Measurements from ENCODE around the gene GDPD5. TPM values are rescaled to one million over a fixed set of nuclear protein-coding genes. Genes with fewer than 3 reads are reported as not detected.

The GDPD5 gene
- total RNA-seq, 1 experiment from 2014 or later = 109 TPM

DNA sequence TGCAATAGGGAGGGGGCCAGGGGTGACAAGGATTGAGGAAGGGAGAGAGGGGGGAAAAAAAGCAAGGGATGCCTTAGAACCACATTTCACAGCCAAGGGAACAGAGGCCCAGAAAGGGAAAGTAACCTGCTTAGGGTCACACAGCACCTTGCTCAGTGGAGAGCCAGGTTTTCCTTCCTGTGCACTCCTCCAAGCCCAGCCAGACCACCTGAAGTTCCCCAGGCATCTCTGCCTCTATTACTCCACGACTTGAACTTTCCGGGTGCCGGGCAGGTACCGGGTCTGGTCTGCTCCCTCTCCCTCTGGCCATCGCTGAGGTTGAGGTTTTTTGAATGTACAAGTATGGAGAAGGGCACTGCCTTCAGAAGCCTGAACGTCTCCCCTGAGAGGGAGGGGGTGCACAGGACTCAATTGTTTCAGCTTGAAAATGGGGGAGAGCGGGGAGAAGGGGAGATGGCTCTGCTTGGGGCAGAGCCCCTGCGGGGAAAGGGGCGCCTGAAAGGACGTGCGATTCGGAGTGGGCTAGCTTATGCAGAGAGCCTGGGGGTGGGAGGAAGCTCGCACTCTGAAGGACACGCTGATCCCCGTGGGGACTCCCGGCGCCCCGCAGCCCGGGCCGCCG, 35.8 kb upstream of the GDPD5 start:
- in situ Hi-C loops (cut with HindIII; ENCODE audit: low pct_unique_long_range_greater_than_20kb, low sequenced_read_pairs) = no loop called here
- DNase-seq (ENCODE audit: low read depth, low spot score) = no peak

DNA sequence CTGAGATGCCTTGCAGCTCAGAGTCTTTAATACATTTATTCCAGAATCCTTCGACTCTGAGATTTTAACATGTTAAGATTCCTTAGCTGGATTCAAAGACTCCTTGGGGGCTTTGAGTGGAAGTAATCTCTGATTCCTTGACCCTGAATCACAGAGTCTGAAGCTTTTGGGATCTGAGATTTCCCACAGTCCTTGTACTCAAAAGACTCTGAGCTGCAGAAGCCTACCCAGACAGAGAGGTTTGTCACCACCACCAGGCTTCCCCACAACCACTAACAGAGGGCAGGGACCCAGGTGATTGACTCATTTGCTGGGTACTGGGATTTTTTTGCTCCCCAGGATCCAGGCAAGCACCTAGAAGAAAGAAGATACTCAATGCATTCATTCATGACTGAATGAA, 34.9 kb upstream of the GDPD5 start:
- no peak for DNase-seq (ENCODE audit: low read depth, low spot score)
- in situ Hi-C loops (cut with HindIII; ENCODE audit: low pct_unique_long_range_greater_than_20kb, low sequenced_read_pairs) = no loop called here

DNA sequence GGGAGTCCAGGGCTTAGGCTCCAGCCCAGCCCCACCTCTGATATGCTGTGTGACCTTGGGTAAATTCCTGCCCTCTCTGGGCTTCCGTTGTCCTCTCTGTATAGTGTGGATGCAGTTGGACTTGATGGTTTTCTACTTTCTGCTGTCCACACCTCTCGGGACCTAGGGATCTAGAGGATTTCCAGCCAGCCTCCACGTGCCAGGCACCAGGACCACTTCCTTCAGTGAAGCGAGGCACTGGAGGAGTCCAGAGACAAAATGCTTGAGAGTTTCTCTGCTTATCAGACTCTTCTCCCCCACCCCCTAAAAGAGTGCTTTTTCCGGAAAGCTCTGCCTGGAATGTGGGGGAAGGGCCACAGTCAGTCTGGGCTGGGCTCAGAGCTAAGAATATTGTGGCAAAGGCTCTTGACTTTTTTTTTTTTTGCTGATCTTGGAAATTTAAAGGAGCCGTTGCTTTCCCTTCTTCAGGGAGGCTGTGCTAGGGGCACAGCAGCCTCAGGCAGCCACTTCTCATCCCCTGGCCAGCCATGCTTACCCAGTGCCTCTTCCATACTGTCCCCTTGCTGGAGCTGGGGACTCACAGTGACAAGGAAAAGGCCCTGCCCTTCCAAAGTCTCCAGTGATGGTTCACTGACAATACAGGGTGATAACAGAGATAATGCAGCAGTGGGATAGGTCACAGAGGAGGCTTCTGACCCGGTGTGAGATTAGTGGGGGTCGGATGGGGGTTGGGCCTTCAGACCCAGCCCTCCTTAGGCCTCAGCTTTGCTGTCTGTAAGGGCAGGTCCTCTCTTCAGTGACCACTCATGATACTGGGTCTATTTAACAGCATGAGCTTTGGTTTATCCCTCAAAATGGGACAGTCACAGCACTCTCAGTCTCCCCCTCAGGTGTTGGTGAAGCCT, 33.5 kb upstream of the GDPD5 start:
- DNase-seq (ENCODE audit: low read depth, low spot score) = no peak
- in situ Hi-C loops (cut with HindIII; ENCODE audit: low pct_unique_long_range_greater_than_20kb, low sequenced_read_pairs) = no loop called here

DNA sequence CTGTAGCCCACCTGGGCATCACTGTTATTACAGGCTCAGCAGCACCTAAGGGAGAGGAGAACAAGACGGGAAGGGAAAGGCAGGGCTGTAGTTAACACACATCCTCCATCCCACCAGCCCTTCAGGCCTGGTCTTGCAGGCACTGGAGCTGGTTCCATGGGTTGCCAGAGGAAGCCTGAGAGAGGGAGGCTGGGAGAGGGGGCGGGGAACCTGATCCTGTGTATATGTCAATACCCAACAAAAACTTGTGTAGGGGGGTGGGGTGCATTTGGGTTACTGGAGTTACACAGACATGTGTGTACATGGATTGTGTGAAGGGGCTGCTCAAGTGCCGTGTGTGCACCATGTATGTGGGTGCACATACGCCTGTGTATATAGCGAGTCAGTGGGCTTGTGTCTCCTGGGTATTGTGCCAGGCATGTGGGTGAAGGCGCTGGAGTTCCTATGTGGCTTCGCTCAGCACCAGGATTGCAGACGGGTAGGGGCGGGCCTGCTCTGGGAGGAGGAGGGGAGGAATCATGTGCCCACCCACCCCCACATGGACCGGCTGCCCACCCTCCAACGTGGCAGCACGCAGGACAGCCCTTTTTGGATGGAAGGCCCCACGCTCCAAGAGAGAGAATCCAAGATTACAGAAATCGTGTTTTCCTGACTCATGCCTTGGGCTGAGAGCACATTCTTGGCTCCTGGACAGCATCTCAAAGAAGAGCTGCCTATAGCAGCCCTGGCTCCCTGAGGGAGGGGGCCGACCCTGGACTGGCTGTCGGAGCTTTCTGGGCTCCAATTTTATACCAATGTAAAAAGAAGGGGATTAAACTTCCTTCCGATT, 32.1 kb upstream of the GDPD5 start:
- in situ Hi-C loops (cut with HindIII; ENCODE audit: low pct_unique_long_range_greater_than_20kb, low sequenced_read_pairs) = no loop called here
- no peak for DNase-seq (ENCODE audit: low read depth, low spot score)

DNA sequence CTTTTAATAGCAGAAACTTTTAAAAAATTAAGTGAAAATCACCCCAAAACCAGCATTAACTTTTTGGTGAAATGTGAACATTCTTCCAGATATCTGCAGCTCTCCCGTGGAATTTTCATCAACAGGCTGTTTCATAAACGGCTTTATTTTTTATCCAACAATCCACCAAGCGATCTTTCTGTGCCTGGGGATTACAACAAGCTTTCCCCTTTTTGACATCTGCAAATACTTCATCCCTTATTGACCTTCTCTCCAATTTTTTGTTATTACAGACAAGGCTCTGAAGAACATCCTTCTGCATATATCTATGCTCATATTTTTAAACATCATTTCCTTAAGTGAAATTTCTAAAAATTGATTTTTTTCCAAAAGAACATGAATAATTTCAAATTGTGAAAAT, 30.5 kb upstream of the GDPD5 start:
- no peak for DNase-seq (ENCODE audit: low read depth, low spot score)
- in situ Hi-C loops (cut with HindIII; ENCODE audit: low pct_unique_long_range_greater_than_20kb, low sequenced_read_pairs) = no loop called here

DNA sequence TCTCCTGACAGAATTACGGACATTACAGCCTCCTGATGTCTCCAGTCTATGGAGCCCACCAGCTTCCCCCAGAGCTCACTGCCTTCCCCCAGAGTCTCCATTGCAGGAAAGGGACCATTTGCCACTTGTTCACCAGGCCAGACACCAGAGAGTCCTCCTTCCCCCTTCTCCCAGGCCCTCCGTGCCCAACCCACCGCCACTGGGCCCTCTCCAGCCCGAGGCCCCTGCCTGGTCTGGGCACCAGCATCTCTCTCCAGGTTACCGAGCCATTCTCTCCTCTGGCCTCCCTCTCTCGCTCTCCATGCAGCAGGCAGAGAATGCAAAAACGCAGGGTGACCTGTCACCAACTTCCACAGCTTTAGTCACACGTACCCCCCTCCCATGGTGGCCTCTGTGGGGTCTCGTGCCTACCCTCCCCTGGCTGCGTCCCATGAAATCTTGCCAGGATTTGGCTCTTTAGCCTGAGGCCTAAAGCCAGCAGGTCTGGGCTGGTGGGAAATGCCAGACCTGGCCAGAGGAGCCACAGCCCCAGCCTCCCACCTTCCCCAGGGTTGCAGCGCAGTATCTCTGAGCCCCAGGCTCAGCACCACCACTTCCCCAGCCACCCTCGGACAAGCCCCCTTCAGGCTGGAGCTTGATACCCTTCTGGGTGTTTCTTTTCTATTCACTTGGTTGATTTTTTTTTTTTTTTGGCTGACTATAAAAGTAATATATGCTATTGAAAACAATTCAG, 29.5 kb upstream of the GDPD5 start:
- no peak for DNase-seq (ENCODE audit: low read depth, low spot score)
- in situ Hi-C loops (cut with HindIII; ENCODE audit: low pct_unique_long_range_greater_than_20kb, low sequenced_read_pairs) = no loop called here

DNA sequence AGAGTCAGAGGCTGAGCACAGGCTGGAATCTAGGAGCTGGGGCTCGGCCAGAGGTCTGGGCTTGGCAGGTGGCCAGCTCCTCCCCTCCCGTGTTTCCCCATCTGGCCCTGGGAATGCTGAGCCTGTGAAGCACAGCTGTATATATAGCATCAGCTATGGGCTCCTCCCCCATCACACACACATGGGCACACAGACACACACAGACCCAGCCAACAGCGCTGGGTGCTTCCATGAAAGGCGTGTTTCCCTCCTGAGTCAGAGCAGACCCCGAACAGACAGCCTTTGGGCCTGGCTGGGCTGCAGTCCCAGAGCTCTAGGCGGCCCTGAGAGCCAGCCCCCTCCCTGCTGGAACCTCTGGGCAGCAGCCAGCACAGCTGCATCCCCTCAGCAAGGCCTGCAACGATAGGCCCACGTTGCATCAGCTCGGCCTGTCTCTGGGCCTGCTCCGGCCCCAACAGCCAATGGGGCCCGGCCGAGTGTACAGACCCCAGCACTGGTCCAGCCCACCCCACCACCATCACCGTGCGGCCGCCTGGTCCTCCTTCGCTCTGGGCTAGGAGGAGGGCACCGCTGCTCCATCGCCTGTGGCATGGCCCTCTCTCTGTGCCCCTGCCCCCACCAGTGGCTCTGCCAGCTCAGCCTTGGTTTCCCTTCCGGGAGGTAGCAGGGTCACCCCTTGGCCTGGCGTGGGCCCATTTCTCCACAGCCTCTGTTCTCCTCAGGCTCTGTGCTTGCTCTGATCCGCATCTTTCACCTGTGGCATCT, 28.7 kb upstream of the GDPD5 start:
- in situ Hi-C loops (cut with HindIII; ENCODE audit: low pct_unique_long_range_greater_than_20kb, low sequenced_read_pairs) = no loop called here
- no peak for DNase-seq (ENCODE audit: low read depth, low spot score)

DNA sequence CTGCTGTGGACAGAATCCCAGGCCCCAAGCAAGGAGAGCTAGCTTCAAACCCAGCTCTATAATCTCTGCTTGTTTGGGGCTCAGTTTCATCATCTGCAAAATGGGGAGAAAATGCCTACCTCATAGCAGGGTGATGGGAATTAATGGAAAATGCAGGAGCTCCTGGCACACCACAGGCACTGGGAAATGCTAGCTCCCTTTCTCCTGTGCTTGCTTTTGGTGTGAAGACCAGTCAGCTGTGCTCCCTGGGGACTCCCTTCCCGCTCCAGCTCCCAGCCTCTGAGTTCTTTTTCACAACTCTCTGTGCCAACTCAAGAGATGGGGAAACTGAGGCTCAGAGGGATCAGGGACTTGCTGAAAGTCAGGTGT, 28.1 kb upstream of the GDPD5 start:
- in situ Hi-C loops (cut with HindIII; ENCODE audit: low pct_unique_long_range_greater_than_20kb, low sequenced_read_pairs) = no loop called here
- DNase-seq (ENCODE audit: low read depth, low spot score) = no peak

DNA sequence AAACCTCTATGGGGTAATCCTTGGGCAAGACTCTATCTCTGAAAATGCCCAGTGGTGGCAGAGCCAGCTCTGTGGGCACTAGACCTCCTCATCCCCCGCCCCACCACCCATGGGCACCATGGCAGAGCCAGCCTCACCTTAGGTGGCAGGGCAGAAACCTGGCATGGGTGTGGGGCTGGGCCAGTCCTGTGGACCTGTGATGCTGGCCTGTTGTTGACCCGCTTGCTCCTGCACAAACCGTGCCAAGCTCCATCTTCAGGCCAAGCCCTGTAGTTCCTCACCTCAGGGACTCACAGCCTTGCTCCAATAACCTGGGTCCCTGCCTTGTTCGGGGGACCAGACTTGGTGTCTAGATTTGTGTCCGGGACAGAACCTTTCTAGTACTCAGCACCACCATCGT, 27.4 kb upstream of the GDPD5 start:
- no peak for DNase-seq (ENCODE audit: low read depth, low spot score)
- in situ Hi-C loops (cut with HindIII; ENCODE audit: low pct_unique_long_range_greater_than_20kb, low sequenced_read_pairs) = no loop called here

DNA sequence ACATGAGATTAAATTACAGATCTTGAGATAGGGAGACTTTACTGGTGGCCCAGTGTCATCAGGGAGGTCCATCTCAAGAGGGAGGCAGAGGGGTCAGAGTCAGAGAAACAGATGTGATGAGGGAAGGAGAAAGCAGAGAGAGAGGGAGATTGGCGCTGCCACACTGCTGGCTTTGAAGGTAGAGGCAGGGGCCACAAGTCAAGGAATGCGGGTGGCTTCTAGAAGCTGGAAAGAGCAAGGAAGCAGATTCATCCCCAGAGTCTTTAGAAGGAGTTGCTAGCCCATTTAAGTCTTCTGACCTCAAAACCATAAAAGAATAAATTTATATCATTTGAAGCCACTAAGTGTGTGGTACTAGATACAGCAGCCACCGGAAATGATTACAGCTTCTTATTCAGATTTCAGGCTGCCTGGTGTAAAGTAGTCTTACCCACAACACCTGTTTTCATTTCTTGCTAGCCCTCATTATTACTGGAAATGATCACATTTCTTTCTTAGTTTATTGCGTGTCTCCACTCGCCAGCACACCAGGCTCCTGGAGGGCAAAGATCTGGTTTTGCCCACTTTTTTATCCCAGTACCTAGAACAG, 23.7 kb upstream of the GDPD5 start:
- no peak for DNase-seq (ENCODE audit: low read depth, low spot score)
- in situ Hi-C loops (cut with HindIII; ENCODE audit: low pct_unique_long_range_greater_than_20kb, low sequenced_read_pairs) = no loop called here

DNA sequence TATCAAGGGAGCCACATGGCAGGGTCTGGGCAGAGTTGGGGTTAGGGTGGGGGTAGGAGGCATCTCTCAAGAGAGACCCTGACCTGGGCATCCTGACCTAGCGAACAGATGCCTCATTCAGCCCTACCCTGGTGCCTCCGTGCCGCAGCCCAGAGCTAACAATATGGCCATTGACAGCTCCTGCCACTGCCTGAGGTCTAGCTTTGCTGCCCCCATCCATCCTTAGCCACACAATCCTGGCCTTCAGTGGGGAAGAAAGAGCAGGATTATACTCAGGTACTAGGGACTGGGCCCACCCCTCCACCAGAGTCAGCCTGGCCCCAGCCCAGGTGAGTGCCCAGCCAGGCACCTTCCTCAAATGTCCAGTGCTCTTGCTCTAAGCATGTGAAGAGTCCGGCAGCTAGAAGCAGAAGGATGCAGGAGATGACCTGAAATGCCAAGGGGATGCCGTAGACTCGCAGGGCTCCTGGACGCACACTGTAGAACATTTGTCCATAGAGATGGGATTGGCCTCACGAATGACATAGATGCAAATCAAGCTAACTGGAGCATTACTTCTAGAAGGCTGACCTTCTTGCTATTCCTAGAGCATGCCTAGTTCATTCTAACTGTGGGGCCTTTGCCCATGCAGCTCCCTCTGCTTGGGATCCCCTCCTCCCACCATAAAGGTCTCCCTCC, 23.0 kb upstream of the GDPD5 start:
- in situ Hi-C loops (cut with HindIII; ENCODE audit: low pct_unique_long_range_greater_than_20kb, low sequenced_read_pairs) = no loop called here
- peak; percentile 95 for DNase-seq (ENCODE audit: low read depth, low spot score)

DNA sequence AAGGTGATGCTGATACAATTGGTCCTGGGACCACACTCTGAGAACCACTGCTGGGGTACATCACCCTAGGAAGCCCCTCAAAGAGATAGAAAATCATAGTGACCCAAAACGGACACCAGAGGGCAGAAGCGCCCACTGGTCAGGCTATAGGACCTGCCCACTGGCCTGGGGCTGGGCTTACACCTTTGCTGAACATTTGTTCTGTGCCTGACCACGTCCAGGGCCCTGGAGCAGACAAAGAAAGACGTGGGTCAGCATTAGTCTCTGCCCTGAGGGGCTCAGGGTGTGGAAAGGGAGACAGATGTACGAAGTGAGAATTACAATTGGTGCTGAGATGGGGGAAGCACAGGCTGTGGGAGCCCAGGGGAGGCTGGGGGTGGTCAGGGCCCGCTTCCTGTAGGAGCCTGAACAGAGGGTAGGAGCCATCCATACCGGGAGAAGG, 21.9 kb upstream of the GDPD5 start:
- in situ Hi-C loops (cut with HindIII; ENCODE audit: low pct_unique_long_range_greater_than_20kb, low sequenced_read_pairs) = no loop called here
- peak; percentile 82 for DNase-seq (ENCODE audit: low read depth, low spot score)

DNA sequence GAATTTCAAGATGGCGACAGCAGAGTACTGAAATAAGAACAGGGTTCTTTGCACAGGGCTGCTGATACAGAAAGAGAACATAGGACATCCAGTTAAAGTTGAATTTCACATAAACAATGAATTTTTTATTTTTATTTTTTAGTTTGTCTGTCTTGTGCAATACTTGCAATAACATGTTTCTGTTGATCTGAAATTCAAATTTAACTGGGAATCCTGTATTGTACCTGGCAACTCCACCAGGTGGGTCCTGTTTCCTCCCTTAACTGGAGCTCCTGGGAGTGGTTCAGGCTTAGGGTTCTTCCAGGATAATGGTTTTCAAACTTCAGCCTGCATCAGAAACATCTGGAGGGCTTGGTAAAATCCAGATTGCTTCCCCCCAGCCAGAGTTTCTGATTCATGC, 21.4 kb upstream of the GDPD5 start:
- DNase-seq (ENCODE audit: low read depth, low spot score) = no peak
- in situ Hi-C loops (cut with HindIII; ENCODE audit: low pct_unique_long_range_greater_than_20kb, low sequenced_read_pairs) = no loop called here

DNA sequence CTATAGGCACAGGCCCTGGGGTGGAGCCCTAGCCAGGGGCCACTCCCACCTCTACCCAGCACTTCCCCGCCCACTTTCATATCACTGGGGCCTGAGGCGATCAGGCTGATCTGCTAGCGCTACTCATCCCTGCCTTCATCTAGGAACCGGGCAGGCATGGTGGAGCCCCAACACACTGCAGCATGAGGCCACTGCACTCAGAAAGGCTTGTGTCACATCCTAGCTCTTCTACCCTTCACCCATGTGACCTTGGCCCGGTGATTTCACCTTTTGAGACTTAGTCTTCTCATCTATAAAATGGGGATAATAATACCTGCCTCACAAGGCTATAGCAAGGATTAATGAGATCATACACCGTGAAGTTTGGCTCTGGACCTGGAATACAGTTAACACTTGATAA, 18.1 kb upstream of the GDPD5 start:
- no peak for DNase-seq (ENCODE audit: low read depth, low spot score)
- in situ Hi-C loops (cut with HindIII; ENCODE audit: low pct_unique_long_range_greater_than_20kb, low sequenced_read_pairs) = no loop called here

DNA sequence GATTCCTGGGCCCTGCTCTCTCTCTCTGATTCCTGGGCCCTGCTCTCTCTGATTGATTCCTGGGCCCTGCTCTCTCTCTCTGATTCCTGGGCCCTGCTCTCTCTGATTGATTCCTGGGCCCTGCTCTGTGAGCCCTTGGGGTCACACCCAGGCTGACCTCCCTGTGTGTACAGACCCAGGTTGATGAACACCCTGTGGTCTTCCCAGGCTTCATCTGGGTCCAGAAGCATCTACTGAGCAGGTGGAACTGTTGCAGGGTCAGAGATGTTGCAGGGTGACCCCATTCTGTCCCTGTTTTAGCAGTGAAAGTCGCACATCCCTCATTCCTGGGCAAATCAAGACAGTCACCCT, 16.3 kb upstream of the GDPD5 start:
- in situ Hi-C loops (cut with HindIII; ENCODE audit: low pct_unique_long_range_greater_than_20kb, low sequenced_read_pairs) = no loop called here
- no peak for DNase-seq (ENCODE audit: low read depth, low spot score)

Measured in SK-MEL-5 (cell line).